Activated naive CD4-positive, alpha-beta T cell treated with anti-CD3 and anti-CD28 coated beads for 36 hours (primary cell): ENCODE measurements around the gene MYO1E. TPM values are rescaled to one million over a fixed set of nuclear protein-coding genes. Genes with fewer than 3 reads are reported as not detected.

Source experiments
- CTCF ChIA-PET: fragments of 350-600 bp; sonication (Branson Sonifier 250); formaldehyde crosslinking; loops from one replicate; lab custom pipeline; 2021; ENCODE audit warnings: antibody characterized with exemption; lab: Charles Lee
- DNase-seq: peaks from one replicate; pipeline ENCODE4 v3.0.0-alpha.2; 2020
- H3K27ac Mint-ChIP-seq: one replicate; pipeline ENCODE4 v1.8.0; 2021; ENCODE audit warnings: mild to moderate bottlenecking, mixed read lengths
- H3K27me3 Mint-ChIP-seq: one replicate; pipeline ENCODE4 v1.8.0; 2021; ENCODE audit warnings: low read depth, mixed read lengths
- H3K36me3 Mint-ChIP-seq: one replicate; pipeline ENCODE4 v1.8.0; 2021; ENCODE audit warnings: low read depth, mixed read lengths
- H3K4me1 Mint-ChIP-seq: one replicate; pipeline ENCODE4 v1.8.0; 2021; ENCODE audit warnings: low read depth, mixed read lengths
- H3K4me3 Mint-ChIP-seq: one replicate; pipeline ENCODE4 v1.8.0; 2021; ENCODE audit warnings: mild to moderate bottlenecking, moderate library complexity, mixed read lengths
- H3K9me3 Mint-ChIP-seq: one replicate; pipeline ENCODE4 v1.8.0; 2021; ENCODE audit warnings: mixed read lengths
- intact Hi-C: fragments of 100-400 bp; cut with micrococcal nuclease; formaldehyde crosslinking; loops from one replicate; pipeline ENCODE4 v1.15.1; 2023
- total RNA-seq, 2 experiments: library from RNA; stranded (reverse); gene quantifications; one replicate each; pipeline ENCODE4 v1.2.3, GENCODE V29; 2021

Gene MYO1E
- total RNA-seq, 2 experiments from 2014 or later = 1.4 to 2.9 TPM

DNA sequence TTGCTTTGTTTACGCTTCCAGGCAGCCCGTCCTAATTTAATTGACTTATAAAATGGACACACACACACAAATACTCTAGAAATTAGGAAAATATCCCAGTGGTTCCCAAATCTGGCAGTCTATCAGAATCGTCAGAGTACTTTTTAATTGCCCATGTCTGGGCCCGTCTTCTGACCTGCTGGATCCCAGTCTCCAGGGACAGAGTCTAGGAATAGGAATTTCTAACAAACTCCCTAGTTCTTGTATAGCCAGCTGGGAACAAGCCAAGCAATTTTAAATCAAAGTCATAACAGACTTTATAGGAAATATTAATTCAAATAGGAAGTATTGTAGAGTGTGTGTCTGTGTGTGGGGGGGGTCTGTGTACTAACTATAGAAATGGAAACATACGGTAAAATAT, 132.6 kb downstream of the MYO1E start:
- Mint-ChIP-seq H3K36me3 (no peaks in the 10 kb centered on the region), H3K9me3 (no peaks in the 10 kb centered on the region), H3K4me3 (no peak overlapping the region), H3K4me1 (peaks cover 7% of the 10 kb centered on the region), H3K27me3 (no peaks in the 10 kb centered on the region), H3K27ac (no peak overlapping the region)
- intact Hi-C loops = no loop called here
- CTCF ChIA-PET = no interaction called here
- DNase-seq = no peak

- Mint-ChIP-seq H3K9me3 (no peaks in the 10 kb centered on the region), H3K27ac (no peak overlapping the region), H3K4me3 (no peak overlapping the region), H3K36me3 (no peaks in the 10 kb centered on the region), H3K27me3 (no peaks in the 10 kb centered on the region), H3K4me1 (peaks cover 7% of the 10 kb centered on the region)
- CTCF ChIA-PET = no interaction called here
- intact Hi-C loops = no loop called here
- DNase-seq = no peak
These were observed 134.7 kb downstream of the MYO1E start for GRCh38 chr15:59237924-59238331.

DNA sequence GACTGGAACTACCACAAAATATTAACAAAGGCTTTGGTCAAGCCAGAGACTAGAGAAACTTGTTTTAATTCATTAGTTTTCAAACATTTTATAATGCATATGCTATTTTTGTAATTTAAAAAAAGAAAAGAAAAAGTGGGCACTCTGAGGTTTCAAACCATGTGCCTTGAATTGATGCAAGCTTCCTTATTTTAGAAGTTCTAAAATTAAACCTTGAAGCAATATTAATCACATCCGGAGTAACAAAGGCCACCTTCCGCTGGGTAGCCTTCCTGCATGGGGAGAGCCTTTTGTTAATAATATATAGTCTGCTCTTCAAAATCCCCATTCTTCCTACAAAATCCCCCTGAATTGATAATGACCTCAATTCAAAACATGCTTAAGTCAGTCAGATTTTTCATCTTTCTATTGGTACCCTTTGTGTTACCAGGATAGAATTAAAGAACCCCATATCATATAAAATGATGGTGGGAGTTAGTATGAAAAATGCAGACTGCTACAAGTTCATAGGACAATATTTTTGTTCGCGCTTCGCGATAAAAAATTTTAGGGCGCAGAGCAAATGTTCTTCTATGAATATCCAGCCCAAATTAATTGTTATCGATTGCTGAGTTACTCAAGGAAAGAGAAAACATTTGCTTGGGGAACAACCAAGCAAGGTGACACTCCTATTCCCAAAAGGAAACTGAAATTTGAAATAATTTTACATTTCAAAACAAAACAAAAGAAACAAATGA, 135.4 kb downstream of the MYO1E start:
- CTCF ChIA-PET = no interaction called here
- H3K4me1 Mint-ChIP-seq = peaks cover 7% of the 10 kb centered on the region
- no peak overlapping the region for H3K4me3 Mint-ChIP-seq
- H3K36me3 Mint-ChIP-seq = no peaks in the 10 kb centered on the region
- H3K27me3 Mint-ChIP-seq = no peaks in the 10 kb centered on the region
- intact Hi-C loops = no loop called here
- peak; percentile 10 for DNase-seq
- no peaks in the 10 kb centered on the region for H3K9me3 Mint-ChIP-seq
- no peak overlapping the region for H3K27ac Mint-ChIP-seq

GRCh38 chr15:59236394-59236793, 136.3 kb downstream of the MYO1E start:
- H3K27me3 Mint-ChIP-seq = no peaks in the 10 kb centered on the region
- H3K9me3 Mint-ChIP-seq = no peaks in the 10 kb centered on the region
- intact Hi-C loops = no loop called here
- no peak for DNase-seq
- H3K27ac Mint-ChIP-seq = no peak overlapping the region
- H3K4me3 Mint-ChIP-seq = no peak overlapping the region
- H3K4me1 Mint-ChIP-seq = peaks cover 7% of the 10 kb centered on the region
- H3K36me3 Mint-ChIP-seq = no peaks in the 10 kb centered on the region
- CTCF ChIA-PET = no interaction called here

GRCh38 chr15:59232476-59232875, 140.2 kb downstream of the MYO1E start:
- no peak overlapping the region for H3K27ac Mint-ChIP-seq
- no peak overlapping the region for H3K4me3 Mint-ChIP-seq
- intact Hi-C loops = no loop called here
- DNase-seq = no peak
- no peaks in the 10 kb centered on the region for H3K36me3 Mint-ChIP-seq
- H3K4me1 Mint-ChIP-seq = peaks cover 7% of the 10 kb centered on the region
- H3K9me3 Mint-ChIP-seq = no peaks in the 10 kb centered on the region
- H3K27me3 Mint-ChIP-seq = no peaks in the 10 kb centered on the region
- CTCF ChIA-PET = no interaction called here

GRCh38 chr15:59230531-59231055, 142.1 kb downstream of the MYO1E start:
- intact Hi-C loops = no loop called here
- Mint-ChIP-seq H3K36me3 (no peaks in the 10 kb centered on the region), H3K27me3 (no peaks in the 10 kb centered on the region), H3K4me3 (no peak overlapping the region), H3K9me3 (no peaks in the 10 kb centered on the region), H3K4me1 (no peaks in the 10 kb centered on the region), H3K27ac (no peak overlapping the region)
- CTCF ChIA-PET = no interaction called here
- no peak for DNase-seq

- no peak for DNase-seq
- Mint-ChIP-seq H3K36me3 (no peaks in the 10 kb centered on the region), H3K4me3 (no peak overlapping the region), H3K4me1 (no peaks in the 10 kb centered on the region), H3K9me3 (no peaks in the 10 kb centered on the region), H3K27me3 (peaks cover 3% of the 10 kb centered on the region), H3K27ac (no peak overlapping the region)
- CTCF ChIA-PET = interaction anchor here (0.7 kb wide), 1 partner anchor 261 kb away, joined by 3 read pairs; no protein-coding TSS in a partner anchor
- intact Hi-C loops = no loop called here
These were observed 143.2 kb downstream of the MYO1E start for GRCh38 chr15:59229453-59229852.

DNA sequence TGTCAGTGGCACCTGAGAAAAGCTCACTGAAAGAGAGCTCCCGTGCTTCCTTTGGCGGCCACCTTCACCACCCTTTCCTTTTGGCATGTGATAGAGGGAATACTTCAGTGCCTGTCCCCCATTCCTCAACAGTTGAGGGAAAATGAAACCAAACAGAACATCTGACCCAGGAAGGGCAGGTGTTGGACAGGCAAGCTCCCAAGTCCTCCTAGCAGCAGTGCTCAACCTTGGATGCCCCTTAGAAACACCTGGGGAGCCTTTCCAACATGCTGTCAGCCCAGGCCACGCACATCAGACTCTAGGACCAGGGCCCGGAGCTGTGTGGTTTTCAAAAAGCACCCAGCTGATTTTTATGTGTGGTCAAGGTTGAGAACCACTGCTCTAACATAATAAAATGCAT, 143.7 kb downstream of the MYO1E start:
- H3K4me3 Mint-ChIP-seq = no peak overlapping the region
- H3K4me1 Mint-ChIP-seq = no peaks in the 10 kb centered on the region
- DNase-seq = no peak
- H3K27me3 Mint-ChIP-seq = peaks cover 3% of the 10 kb centered on the region
- intact Hi-C loops = no loop called here
- CTCF ChIA-PET = interaction anchor here (0.7 kb wide), 1 partner anchor 261 kb away, joined by 3 read pairs; no protein-coding TSS in a partner anchor
- H3K36me3 Mint-ChIP-seq = no peaks in the 10 kb centered on the region
- H3K27ac Mint-ChIP-seq = no peak overlapping the region
- no peaks in the 10 kb centered on the region for H3K9me3 Mint-ChIP-seq

GRCh38 chr15:59227021-59227420, 145.7 kb downstream of the MYO1E start:
- CTCF ChIA-PET = interaction anchor here (1.3 kb wide), 1 partner anchor 19 kb away, joined by 3 read pairs; no protein-coding TSS in a partner anchor
- Mint-ChIP-seq H3K27me3 (peaks cover 3% of the 10 kb centered on the region), H3K4me3 (no peak overlapping the region), H3K4me1 (no peaks in the 10 kb centered on the region), H3K36me3 (no peaks in the 10 kb centered on the region), H3K9me3 (no peaks in the 10 kb centered on the region), H3K27ac (no peak overlapping the region)
- no peak for DNase-seq
- intact Hi-C loops = no loop called here

GRCh38 chr15:59224474-59224873, 148.2 kb downstream of the MYO1E start:
- Mint-ChIP-seq H3K36me3 (no peaks in the 10 kb centered on the region), H3K4me1 (no peaks in the 10 kb centered on the region), H3K9me3 (no peaks in the 10 kb centered on the region), H3K27me3 (peaks cover 3% of the 10 kb centered on the region), H3K4me3 (no peak overlapping the region), H3K27ac (no peak overlapping the region)
- intact Hi-C loops = no loop called here
- CTCF ChIA-PET = interaction anchor here (0.6 to 1.4 kb wide), 3 partner anchors 10 to 69 kb away, joined by 3 to 4 read pairs (median 4); no protein-coding TSS in a partner anchor
- no peak for DNase-seq

GRCh38 chr15:59223736-59224135, 148.9 kb downstream of the MYO1E start:
- intact Hi-C loops = no loop called here
- Mint-ChIP-seq H3K27me3 (peaks cover 3% of the 10 kb centered on the region), H3K4me3 (no peak overlapping the region), H3K9me3 (no peaks in the 10 kb centered on the region), H3K27ac (no peak overlapping the region), H3K36me3 (no peaks in the 10 kb centered on the region), H3K4me1 (no peaks in the 10 kb centered on the region)
- CTCF ChIA-PET = interaction anchor here (0.6 to 1.4 kb wide), 2 partner anchors 11 to 23 kb away, joined by 3 to 4 read pairs; no protein-coding TSS in a partner anchor
- DNase-seq = no peak

DNA sequence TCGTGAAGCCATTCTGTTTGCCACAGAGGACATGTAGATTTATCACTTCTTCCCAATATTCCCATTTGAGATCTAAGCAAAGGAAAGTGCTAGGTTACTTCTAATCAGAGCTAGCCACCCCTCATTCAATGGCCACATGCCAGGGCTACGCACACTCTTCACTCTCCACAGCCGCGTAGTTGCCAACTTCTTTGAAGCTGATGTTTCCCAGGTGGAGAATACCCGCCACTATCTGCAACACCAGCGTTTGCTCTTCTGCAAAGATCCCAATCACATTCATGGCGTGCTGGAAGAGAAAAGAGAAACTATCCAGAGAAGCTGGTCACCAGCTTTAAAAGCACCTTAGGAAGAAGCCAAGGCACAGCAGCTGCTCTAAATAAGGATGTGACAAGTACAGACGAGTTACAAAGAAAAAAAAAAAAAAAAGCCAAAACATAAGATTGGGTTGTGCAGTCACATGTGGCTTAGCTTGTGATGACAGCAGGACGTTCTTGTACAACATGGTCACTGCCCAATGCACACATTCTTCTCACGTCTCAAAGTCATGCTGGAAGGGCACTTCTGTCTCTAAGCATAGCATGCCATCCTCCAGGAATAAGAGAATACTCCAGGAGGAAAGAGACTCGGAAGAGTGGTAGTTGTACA, 149.6 kb downstream of the MYO1E start:
- Mint-ChIP-seq H3K27me3 (peaks cover 3% of the 10 kb centered on the region), H3K4me3 (no peak overlapping the region), H3K9me3 (no peaks in the 10 kb centered on the region), H3K4me1 (no peaks in the 10 kb centered on the region), H3K27ac (no peak overlapping the region), H3K36me3 (no peaks in the 10 kb centered on the region)
- intact Hi-C loops = no loop called here
- CTCF ChIA-PET = interaction anchor here (1.4 kb wide), 1 partner anchor 24 kb away, joined by 3 read pairs; no protein-coding TSS in a partner anchor
- no peak for DNase-seq
